Stimulated activated CD4-positive, alpha-beta T cell treated with anti-CD3 and anti-CD28 coated beads, Interleukin-1b, Interleukin-23, amount 100 ng/mL, for 48 hours (primary cell): ENCODE measurements around the gene ZNF616.
A peak's percentile ranks its signal among the peaks of the same experiment; 100 is the strongest.
"Not testable (repeated sequence)": the region's sequence is repeated elsewhere in the genome, so short reads cannot be mapped to it uniquely, and the experiment has no call there.

Source experiments
- DNase-seq: peaks from one replicate; pipeline ENCODE4 v3.0.0-alpha.2; 2020

Gene ZNF616

DNA sequence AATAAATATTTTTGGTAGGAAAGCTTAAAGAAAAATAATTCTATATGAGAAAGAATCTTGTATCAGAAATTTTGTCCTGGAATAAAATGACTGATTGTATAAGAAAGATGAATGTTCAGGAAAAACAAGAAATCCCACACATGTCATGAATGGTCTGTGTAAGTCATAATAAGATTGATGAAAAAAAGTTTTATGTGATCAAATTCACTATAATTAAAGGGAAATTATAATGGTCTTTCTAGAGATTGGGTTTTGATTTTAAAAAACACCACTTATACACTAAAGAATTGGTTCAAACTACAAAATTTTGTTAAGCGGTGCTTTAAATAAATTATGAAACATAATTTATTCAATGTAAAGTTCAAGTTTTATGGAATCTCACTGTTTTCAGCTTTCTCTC lies 37.0 kb downstream of the ZNF616 start:
- DNase-seq, result no peak

DNA sequence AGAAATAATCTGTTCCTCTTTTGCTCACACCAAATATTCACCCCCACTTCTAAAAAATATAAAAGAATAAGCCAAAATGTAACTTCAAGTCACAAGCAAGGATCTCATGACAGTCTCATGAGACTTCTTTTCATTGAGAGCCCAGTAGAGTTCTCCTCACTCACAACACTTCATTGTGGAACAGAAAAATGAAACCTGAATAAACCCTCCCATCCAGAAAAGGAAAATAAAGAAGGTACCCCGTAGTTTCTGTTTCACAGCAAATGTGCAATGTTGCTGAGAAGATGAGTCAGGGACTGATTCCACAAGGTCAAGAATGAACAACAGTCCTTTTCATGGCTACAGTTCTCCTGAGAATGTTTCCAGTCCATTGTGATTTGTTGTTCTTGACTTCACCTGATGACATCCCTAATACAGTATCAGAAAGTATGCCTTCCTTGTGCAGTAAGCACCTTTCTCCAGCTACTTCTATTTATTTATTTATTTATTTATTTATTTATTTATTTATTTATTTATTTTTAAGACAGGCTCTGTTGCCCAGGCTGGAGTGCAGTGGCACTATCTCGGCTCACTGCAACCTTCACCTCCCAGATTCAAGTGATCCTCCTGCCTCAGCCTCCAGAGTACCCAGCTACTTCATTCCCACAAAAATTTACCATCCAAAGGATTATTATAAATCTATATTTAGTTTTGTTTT lies 37.7 kb downstream of the ZNF616 start:
- DNase-seq, result no peak

DNA sequence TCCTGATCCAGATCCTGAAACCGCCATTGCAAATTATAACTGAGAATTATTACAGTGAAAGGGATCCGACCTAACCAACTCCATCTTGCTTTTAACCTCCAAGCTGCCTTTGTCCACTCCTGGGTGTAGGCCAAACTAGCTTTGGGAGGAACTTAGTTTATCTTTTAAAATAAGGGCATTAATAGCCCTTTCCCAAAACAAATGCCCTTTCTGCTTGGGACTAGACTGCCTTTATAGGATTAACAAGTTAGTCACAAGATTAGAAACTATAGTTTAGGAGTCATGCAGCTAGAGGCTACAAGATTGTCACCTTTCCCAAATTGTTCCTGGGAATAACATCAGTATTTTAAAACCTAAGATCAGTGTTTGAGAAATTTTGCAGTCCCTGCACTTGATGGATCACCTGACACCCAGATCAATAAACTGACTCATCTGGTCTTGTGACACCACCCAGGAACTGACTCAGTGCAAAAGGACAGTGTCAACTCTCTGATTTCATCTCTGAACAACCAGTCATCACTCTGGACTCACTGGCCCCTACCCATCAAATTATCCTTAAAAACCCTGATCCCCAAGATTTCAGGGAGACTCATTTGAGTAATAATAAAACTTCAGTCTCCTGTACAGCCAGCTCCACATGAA lies 40.1 kb downstream of the ZNF616 start:
- no peak for DNase-seq

DNA sequence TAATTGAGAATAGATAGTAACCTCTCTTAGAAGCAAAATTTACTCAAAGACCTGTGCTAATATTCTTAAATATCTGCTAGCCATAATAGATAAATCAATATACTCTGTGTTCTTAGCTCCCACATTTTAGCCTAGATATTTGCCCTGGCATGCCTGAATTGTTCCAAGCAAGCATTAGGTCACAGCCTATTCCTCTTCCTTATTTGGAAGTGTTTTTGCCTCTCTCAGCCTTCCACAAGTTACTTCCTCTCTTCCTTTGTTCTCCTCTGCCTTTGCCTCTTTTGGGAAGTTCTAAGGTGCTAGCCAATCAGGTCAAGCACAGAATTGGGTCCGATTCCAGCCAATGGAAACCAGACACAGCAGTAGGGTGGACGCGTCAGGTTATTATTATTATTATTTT lies 43.3 kb downstream of the ZNF616 start:
- DNase-seq, result not testable (repeated sequence)

DNA sequence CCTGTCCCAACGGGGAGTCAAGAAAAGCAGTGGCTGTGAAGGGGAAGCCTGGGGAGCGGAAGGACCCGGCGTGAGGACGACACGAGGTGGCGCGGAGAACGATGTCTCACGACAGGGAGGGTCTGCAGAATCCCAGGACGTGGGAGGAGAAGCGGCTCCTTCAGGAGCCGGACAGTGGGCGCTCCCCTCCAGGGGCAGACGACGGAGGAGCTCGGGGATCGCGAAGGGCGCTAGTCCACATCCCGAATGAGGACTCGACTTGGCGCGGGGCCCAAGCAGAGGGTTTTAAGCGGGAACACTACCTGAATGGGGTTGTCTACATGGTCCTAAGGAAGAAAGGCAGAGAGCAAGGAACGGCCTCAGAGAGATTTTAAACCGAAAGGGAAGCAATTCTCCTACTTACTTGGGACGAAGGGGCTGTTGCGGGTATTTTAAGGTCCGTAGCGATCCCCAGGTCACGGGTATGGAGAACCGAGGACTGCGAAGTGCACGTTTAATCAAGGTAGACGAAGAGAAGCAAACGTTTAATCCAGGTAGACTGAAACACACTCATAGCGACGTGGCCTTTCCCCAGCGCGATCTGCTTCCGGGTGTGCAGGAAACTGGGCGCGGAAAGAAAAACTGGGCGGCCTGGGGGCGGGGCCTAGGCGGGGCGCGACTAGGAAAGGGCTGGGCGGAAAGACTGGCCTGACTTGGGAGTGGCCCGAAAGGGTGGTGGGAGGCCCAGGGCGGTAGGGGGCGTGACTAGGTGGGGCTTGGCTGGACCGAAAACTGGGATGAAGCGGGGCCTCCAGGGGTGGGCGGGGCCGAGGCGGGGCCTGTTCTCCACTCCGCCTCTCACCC lies 44.3 kb downstream of the ZNF616 start, which contains the start of gene ZNF841:
TSS of gene ZNF841 (minus strand) at position 594 of the 843 bp plus-strand sequence. CDS start 10,964 bp downstream, outside the sequence.
- DNase-seq, result peak; percentile 92

DNA sequence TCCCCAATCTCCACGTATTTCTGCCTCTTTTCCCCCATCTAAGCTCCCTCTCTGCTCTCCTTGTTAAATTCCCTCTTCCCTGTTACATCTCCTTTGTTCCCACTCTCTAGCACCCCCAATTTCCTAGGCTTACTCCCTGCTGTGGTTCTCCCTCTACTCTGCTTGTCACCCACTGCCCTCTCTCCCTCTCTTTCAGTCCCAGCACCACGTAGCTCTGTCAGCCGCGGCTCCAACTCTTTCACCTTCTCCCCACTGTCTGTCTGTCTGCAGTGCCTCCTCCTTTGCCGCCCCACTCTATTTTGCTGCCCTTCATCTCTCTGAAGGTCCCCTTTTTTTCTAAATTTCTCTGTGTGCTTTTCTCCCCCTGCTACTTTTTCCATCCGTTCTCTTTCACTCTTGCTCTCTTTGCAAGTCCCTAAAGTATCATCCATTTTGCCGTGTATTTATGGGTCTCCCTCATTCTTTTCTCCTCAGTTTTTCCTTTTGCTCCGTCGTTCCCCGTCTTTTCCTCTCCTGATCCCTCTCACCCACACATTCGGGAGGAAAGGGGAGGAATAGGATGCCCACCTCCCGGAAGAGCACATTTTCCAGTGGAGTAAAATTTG lies 45.1 kb downstream of the ZNF616 start:
- DNase-seq, result no peak

DNA sequence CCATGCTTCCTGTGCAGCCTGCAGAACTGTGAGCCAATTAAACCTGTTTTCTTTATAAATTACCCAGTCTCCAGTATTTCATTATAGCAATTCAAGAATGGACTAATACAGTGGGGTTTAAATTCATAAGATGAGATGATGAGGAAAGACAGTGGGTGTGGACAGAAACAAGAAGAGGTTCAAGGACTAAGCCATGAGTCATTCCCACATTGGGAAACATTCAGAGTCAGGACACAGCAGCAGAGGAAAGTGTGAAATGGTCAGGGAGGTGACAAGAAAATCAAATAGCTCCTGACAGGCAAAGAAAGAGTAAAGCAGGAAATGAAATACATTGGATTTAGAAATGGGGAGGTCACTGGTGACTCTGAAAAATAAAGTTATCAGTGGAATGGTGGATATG lies 53.3 kb downstream of the ZNF616 start:
- DNase-seq, result no peak

DNA sequence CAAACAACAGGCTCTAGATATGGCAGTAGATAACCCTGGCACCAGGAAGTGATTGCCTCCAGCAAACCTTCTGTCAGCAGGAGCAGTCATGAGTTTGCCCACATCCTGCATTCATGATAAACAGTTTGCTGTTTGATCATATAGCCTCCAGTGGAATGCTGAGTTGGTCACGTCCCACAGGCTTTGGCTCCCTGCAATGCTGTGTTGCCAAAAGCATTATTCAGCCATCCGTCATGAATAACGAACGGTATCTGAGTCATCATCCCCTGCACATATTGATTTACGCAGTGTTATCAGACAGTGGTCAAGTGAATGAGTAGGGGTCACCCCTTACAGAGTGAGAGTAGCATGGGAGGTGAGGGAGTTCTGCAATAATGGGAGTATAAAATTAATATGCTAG lies 69.2 kb downstream of the ZNF616 start:
- DNase-seq, result no peak

DNA sequence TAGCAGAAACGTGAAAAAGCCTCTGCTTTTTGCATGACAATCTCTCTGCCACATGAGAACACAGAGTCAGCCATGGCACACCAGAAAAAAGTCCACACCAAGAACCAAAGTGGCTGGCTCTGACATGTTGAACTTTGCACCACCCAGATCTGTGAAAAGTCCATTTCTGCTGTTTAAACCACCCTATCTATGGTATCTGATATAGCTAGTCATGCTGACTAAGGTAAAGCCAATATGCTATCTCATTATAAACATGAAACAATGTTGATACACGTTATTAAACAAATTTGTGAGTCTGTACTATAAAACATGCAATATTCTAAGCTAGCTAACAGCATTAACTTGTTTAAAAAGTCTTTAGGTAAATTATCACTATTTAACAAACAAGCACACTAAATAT lies 70.1 kb downstream of the ZNF616 start:
- DNase-seq, result no peak

DNA sequence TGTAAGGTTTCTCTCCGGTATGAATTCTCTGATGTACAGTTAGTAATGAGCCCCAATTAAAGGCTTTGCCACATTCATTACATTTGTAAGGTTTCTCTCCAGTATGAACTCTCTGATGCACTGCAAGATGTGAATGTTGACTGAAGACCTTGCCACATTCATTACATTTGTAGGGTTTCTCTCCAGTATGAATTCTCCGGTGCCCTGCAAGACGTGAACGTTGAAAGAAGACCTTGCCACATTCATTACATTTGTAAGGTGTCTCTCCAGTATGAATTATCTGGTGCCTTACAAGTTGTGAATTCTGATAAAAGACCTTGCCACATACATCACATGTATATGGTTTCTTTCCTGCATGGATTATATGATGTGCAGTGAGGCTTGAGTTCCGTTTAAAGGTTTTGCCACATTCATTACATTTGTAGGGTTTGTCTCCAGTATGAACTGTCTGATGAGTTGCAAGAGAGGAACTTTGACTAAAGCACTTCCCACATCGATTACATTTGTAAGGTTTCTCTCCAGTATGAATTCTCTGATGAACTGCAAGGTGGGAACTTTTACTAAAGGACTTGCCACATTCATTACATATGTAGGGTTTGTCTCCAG lies 73.4 kb downstream of the ZNF616 start:
- no peak for DNase-seq

DNA sequence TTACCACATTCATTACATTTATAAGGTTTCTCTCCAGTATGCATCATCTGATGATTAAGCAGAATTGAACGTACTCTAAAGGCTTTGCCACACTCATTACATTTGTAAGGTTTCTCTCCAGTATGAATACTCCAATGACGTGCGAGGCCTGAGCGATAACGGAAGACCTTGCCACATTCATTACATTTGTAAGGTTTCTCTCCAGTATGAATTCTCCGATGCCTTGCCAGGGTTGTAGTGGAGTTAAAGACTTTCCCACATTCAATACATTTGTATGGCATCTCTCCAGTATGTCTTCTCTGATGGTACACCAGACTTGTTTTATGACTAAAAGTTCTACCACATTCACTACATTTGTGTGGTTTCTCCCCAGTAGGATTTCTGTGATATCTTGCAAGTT lies 74.3 kb downstream of the ZNF616 start:
- no peak for DNase-seq
